HEK293 (cell line): ENCODE data around the gene SRCIN1.

Source experiments
- GFI1B ChIP-seq: fragments of 450-650 bp; formaldehyde crosslinking; IDR thresholded peaks from 2 replicates; pipeline ENCODE4 v1.5.1; 2016; ENCODE audit warnings: missing biosample characterization, missing genetic modification characterization
- HOXA7 ChIP-seq: sonication (generic); formaldehyde crosslinking; IDR thresholded peaks from 2 replicates; pipeline ENCODE4 v1.8.1; 2022; ENCODE audit warnings: missing genetic modification reagents, borderline replicate concordance
- HOXD13 ChIP-seq: sonication (generic); formaldehyde crosslinking; IDR thresholded peaks from 2 replicates; pipeline ENCODE4 v1.8.0; 2022; ENCODE audit warnings: missing genetic modification reagents, borderline replicate concordance
- KLF1 ChIP-seq: fragments of 450-650 bp; formaldehyde crosslinking; IDR thresholded peaks from 2 replicates; pipeline ENCODE4 v1.5.1; 2016; ENCODE audit warnings: missing biosample characterization, missing genetic modification characterization
- KLF10 ChIP-seq: fragments of 450-650 bp; IDR thresholded peaks from 2 replicates; pipeline ENCODE4 v1.5.1; 2018; ENCODE audit warnings: missing biosample characterization, mild to moderate bottlenecking, missing genetic modification characterization
- KLF17 ChIP-seq: fragments of 450-650 bp; formaldehyde crosslinking; IDR thresholded peaks from 2 replicates; pipeline ENCODE4 v1.5.1; 2016; ENCODE audit warnings: missing biosample characterization, missing genetic modification characterization
- OSR2 ChIP-seq: fragments of 450-650 bp; formaldehyde crosslinking; IDR thresholded peaks from 2 replicates; pipeline ENCODE4 v1.5.1; 2016; ENCODE audit warnings: missing biosample characterization, missing genetic modification characterization
- SALL2 ChIP-seq: fragments of 450-650 bp; formaldehyde crosslinking; IDR thresholded peaks from 2 replicates; pipeline ENCODE4 v1.5.0; 2017; ENCODE audit warnings: missing biosample characterization, mild to moderate bottlenecking, missing genetic modification characterization, borderline replicate concordance
- SP7 ChIP-seq: fragments of 450-650 bp; formaldehyde crosslinking; IDR thresholded peaks from 2 replicates; pipeline ENCODE4 v1.5.1; 2016; ENCODE audit warnings: missing biosample characterization, missing genetic modification characterization
- TRIM28 ChIP-seq: IDR thresholded peaks from 2 replicates; pipeline ENCODE4 v1.6.1; 2011; ENCODE audit warnings: low read length, control low read depth, borderline replicate concordance
- WT1 ChIP-seq: fragments of 450-650 bp; formaldehyde crosslinking; IDR thresholded peaks from 2 replicates; pipeline ENCODE4 v1.5.1; 2016; ENCODE audit warnings: missing biosample characterization, missing genetic modification characterization
- ZBTB21 ChIP-seq: fragments of 450-650 bp; formaldehyde crosslinking; IDR thresholded peaks from 2 replicates; pipeline ENCODE4 v1.5.1; 2017; ENCODE audit warnings: missing biosample characterization, missing genetic modification characterization
- ZBTB8A ChIP-seq: fragments of 450-650 bp; formaldehyde crosslinking; IDR thresholded peaks from 2 replicates; pipeline ENCODE4 v1.5.1; 2016; ENCODE audit warnings: missing biosample characterization, missing genetic modification characterization
- ZFHX2 ChIP-seq: fragments of 450-650 bp; formaldehyde crosslinking; conservative IDR thresholded peaks from 2 replicates; pipeline ENCODE4 v1.5.1; 2016; ENCODE audit warnings: missing biosample characterization, missing genetic modification characterization
- ZIC2 ChIP-seq: fragments of 450-650 bp; formaldehyde crosslinking; IDR thresholded peaks from 2 replicates; pipeline ENCODE4 v1.5.1; 2016; ENCODE audit warnings: missing biosample characterization, missing genetic modification characterization
- ZNF132 ChIP-seq: fragments of 450-650 bp; formaldehyde crosslinking; IDR thresholded peaks from 2 replicates; pipeline ENCODE4 v1.5.1; 2017; ENCODE audit warnings: missing biosample characterization, missing genetic modification characterization, borderline replicate concordance
- ZNF18 ChIP-seq: fragments of 450-650 bp; formaldehyde crosslinking; IDR thresholded peaks from 2 replicates; pipeline ENCODE4 v1.5.1; 2016; ENCODE audit warnings: missing biosample characterization, missing genetic modification characterization
- ZNF184 ChIP-seq: fragments of 450-650 bp; IDR thresholded peaks from 2 replicates; pipeline ENCODE4 v1.5.1; 2018; ENCODE audit warnings: missing biosample characterization, mild to moderate bottlenecking, missing genetic modification characterization
- ZNF324 ChIP-seq: fragments of 450-650 bp; formaldehyde crosslinking; IDR thresholded peaks from 2 replicates; pipeline ENCODE4 v1.5.1; 2016; ENCODE audit warnings: missing biosample characterization, missing genetic modification characterization
- ZNF341 ChIP-seq: fragments of 450-650 bp; formaldehyde crosslinking; IDR thresholded peaks from 2 replicates; pipeline ENCODE4; 2016; ENCODE audit warnings: low read depth, missing biosample characterization, missing genetic modification characterization
- ZNF391 ChIP-seq: fragments of 450-650 bp; formaldehyde crosslinking; IDR thresholded peaks from 2 replicates; pipeline ENCODE4 v1.5.1; 2016; ENCODE audit warnings: low read depth, missing biosample characterization, missing genetic modification characterization, borderline replicate concordance
- ZNF548 ChIP-seq: fragments of 450-650 bp; formaldehyde crosslinking; IDR thresholded peaks from 2 replicates; pipeline ENCODE4 v1.5.1; 2016; ENCODE audit warnings: missing biosample characterization, missing genetic modification characterization
- ZNF561 ChIP-seq: fragments of 450-650 bp; IDR thresholded peaks from 2 replicates; pipeline ENCODE4 v1.5.1; 2018; ENCODE audit warnings: missing biosample characterization, missing genetic modification characterization, borderline replicate concordance
- ZNF600 ChIP-seq: fragments of 450-650 bp; formaldehyde crosslinking; IDR thresholded peaks from 2 replicates; pipeline ENCODE4 v1.5.1; 2016; ENCODE audit warnings: missing biosample characterization, missing genetic modification characterization
- ZNF658 ChIP-seq: fragments of 450-650 bp; formaldehyde crosslinking; IDR thresholded peaks from 2 replicates; pipeline ENCODE4; 2016; ENCODE audit warnings: missing biosample characterization, missing genetic modification characterization
- ZNF692 ChIP-seq: fragments of 450-650 bp; formaldehyde crosslinking; IDR thresholded peaks from 2 replicates; pipeline ENCODE4 v1.5.1; 2016; ENCODE audit warnings: missing biosample characterization, missing genetic modification characterization
- ZNF747 ChIP-seq: fragments of 450-650 bp; formaldehyde crosslinking; IDR thresholded peaks from 2 replicates; pipeline ENCODE4 v1.5.1; 2016; ENCODE audit warnings: missing biosample characterization, missing genetic modification characterization
- ZNF76 ChIP-seq: fragments of 450-650 bp; formaldehyde crosslinking; IDR thresholded peaks from 2 replicates; pipeline ENCODE4; 2016; ENCODE audit warnings: low read depth, missing biosample characterization, missing genetic modification characterization, borderline replicate concordance
- ZNF776 ChIP-seq: fragments of 450-650 bp; formaldehyde crosslinking; IDR thresholded peaks from 2 replicates; pipeline ENCODE4 v1.5.0; 2017; ENCODE audit warnings: missing biosample characterization, missing genetic modification characterization, borderline replicate concordance
- ZNF843 ChIP-seq: fragments of 450-650 bp; formaldehyde crosslinking; IDR thresholded peaks from 2 replicates; pipeline ENCODE4 v1.5.1; 2016; ENCODE audit warnings: missing biosample characterization, missing genetic modification characterization
- ZSCAN5A ChIP-seq: fragments of 450-650 bp; formaldehyde crosslinking; IDR thresholded peaks from 2 replicates; pipeline ENCODE4 v1.5.1; 2016; ENCODE audit warnings: missing biosample characterization, missing genetic modification characterization

SRCIN1 gene

GRCh38 chr17:38598536-38598935 lies 7.2 kb downstream of the SRCIN1 start (continued):
- TF ChIP-seq KLF17 (tag by site-specific recombination) (peak; percentile 97), WT1 (tag by site-specific recombination) (peak; percentile 48; the same call in 1 of the 2 replicates), ZNF132 (tag by site-specific recombination) (no peak), ZNF184 (tag by site-specific recombination) (0 out of 2 replicates have a peak, but pooled peaks have one; percentile 89), ZSCAN5A (peak; percentile 67; the same call in 1 of the 2 replicates), GFI1B (tag by site-specific recombination) (no peak), ZNF18 (no peak), ZNF692 (tag by site-specific recombination) (peak; percentile 46; the same call in 1 of the 2 replicates), SP7 (tag by site-specific recombination) (peak; percentile 76), ZNF600 (tag by site-specific recombination) (peak; percentile 38; the same call in 1 of the 2 replicates), SALL2 (tag by site-specific recombination) (0 out of 2 replicates have a peak, but pooled peaks have one; percentile 47), ZNF747 (no peak), ZNF76 (tag by site-specific recombination) (peak; percentile 98), ZNF548 (tag by site-specific recombination) (no peak), ZNF658 (tag by site-specific recombination) (no peak), ZNF843 (tag by site-specific recombination) (peak; percentile 20; the same call in 1 of the 2 replicates), OSR2 (tag by site-specific recombination) (peak; percentile 75), ZNF341 (tag by site-specific recombination) (peak; percentile 89), ZBTB8A (tag by site-specific recombination) (peak; percentile 40; the same call in 1 of the 2 replicates), KLF10 (tag by site-specific recombination) (peak; percentile 60; the same call in 1 of the 2 replicates), ZFHX2 (tag by site-specific recombination) (peak; percentile 66), ZNF561 (peak; percentile 71), HOXA7 (CRISPR knock-in tag) (no peak), ZNF776 (tag by site-specific recombination) (no peak), TRIM28 (peak; percentile 45; the same call in 1 of the 2 replicates), KLF1 (tag by site-specific recombination) (peak; percentile 55), ZNF391 (tag by site-specific recombination) (peak; percentile 86; the same call in 1 of the 2 replicates), HOXD13 (CRISPR knock-in tag) (no peak), ZNF324 (tag by site-specific recombination) (peak; percentile 95), ZBTB21 (tag by site-specific recombination) (no peak), ZIC2 (tag by site-specific recombination) (0 out of 2 replicates have a peak, but pooled peaks have one; percentile 53)
